NB4 (cell line): Measurements from ENCODE around the gene AKIRIN2.

Experiments used
- DNase-seq: peaks from one replicate; pipeline ENCODE4 v3.0.0; 2010; ENCODE audit warnings: low read depth
- H3K4me3 ChIP-seq: one replicate; pipeline ENCODE4 v1.5.1; 2011; ENCODE audit warnings: mild to moderate bottlenecking, low read depth, low read length, moderate library complexity
- MYC ChIP-seq: IDR thresholded peaks from 2 replicates; pipeline ENCODE4 v1.6.1; 2011; ENCODE audit warnings: low read depth, low read length
- POLR2A ChIP-seq: IDR thresholded peaks from 2 replicates; pipeline ENCODE4 v1.6.1; 2011; ENCODE audit warnings: mild to moderate bottlenecking; ENCODE audit not compliant: insufficient read length; ENCODE audit errors: extremely low read depth
- TF ChIP-seq, protein P1 (sequence below): IDR thresholded peaks from 2 replicates; pipeline ENCODE4 v1.6.1; 2011; ENCODE audit warnings: low read depth, low read length
- TF ChIP-seq, protein P2 (sequence below): IDR thresholded peaks from one replicate; pipeline ENCODE4 v1.5.1; 2012; ENCODE audit warnings: low read depth, low read length

Gene AKIRIN2

DNA sequence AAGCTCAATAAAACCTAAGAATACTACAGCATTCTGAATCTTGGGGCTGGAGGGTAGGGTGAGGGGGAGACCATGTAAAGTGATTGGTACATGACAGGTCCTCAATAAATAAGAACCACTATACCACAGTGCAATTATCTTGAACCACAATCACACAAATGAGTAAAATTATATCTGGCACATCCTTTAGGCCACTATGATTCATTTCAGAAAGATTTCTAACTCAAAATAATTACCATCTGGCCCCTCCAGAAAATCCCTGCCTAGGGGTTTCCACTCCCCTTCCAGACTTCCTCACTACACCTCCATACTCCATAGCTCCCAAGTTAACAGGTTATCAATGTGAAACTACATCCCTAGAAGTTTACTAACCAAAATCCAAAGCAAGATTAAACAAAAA, 19.7 kb downstream of the AKIRIN2 start:
- no peak overlapping the region for H3K4me3 ChIP-seq
- no peak for DNase-seq
- TF ChIP-seq POLR2A (no peak), MYC (no peak)
- TF ChIP-seq, protein P1, sequence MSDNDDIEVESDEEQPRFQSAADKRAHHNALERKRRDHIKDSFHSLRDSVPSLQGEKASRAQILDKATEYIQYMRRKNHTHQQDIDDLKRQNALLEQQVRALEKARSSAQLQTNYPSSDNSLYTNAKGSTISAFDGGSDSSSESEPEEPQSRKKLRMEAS = no peak
- TF ChIP-seq, protein P2, sequence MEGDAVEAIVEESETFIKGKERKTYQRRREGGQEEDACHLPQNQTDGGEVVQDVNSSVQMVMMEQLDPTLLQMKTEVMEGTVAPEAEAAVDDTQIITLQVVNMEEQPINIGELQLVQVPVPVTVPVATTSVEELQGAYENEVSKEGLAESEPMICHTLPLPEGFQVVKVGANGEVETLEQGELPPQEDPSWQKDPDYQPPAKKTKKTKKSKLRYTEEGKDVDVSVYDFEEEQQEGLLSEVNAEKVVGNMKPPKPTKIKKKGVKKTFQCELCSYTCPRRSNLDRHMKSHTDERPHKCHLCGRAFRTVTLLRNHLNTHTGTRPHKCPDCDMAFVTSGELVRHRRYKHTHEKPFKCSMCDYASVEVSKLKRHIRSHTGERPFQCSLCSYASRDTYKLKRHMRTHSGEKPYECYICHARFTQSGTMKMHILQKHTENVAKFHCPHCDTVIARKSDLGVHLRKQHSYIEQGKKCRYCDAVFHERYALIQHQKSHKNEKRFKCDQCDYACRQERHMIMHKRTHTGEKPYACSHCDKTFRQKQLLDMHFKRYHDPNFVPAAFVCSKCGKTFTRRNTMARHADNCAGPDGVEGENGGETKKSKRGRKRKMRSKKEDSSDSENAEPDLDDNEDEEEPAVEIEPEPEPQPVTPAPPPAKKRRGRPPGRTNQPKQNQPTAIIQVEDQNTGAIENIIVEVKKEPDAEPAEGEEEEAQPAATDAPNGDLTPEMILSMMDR = no peak

DNA sequence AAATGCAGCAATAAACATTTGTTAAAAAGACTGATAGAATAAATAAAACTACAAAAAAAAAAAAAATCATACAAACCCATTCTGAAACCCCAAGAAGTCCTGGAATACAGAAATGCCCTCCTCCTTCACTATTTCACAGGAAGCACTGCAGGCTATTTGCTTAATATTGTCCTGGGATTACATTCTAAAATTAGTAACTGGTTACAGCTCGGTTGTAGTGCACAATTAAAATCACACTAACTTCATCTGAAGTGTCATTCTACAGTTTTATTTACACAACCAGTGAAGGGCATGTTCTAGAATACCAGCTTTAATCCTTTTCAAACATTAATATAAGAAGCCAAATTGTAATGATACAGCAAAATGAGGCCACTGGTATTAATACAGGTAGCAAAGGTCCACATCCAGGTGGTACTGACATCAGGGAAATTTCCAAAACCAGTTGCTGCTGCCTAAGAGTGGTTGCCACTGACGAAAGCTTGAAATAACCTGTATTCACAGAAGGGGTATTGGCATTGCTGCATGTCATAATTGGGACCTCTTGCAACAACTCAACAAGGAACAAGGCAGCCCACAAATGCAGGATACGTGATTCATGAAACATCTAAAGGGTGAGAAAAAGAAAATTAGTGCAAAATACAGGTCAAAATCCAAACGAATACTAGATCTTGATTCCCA, 26.9 kb downstream of the AKIRIN2 start:
- TF ChIP-seq MYC = no peak
- TF ChIP-seq, protein P1 = no peak
- TF ChIP-seq, protein P2 = no peak
- DNase-seq = no peak

DNA sequence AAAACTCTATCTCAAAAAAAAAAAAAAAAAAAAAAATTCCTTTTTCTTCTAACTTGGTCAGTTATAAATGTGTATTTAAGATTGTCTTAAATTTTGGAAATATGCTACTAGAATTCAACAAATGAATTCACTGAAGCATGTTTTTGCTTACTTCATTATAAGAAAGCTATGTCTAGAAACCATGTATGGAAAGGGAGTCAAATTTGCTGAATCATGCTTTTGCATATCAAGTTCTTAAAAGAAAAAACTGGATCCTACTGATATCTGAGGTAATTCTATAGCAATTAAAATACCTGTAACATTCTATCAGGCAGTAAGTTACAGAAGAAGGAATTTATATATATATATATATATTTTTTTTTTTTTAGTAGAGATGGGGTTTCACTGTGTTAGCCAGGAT, 27.7 kb downstream of the AKIRIN2 start:
- no peak overlapping the region for H3K4me3 ChIP-seq
- no peak for TF ChIP-seq POLR2A
- TF ChIP-seq, protein P1 = no peak
- TF ChIP-seq, protein P2 = no peak
- TF ChIP-seq MYC = no peak
- no peak for DNase-seq

More for the DNA sequence above, 26.9 kb downstream of the AKIRIN2 start:
- no peak overlapping the region for H3K4me3 ChIP-seq

DNA sequence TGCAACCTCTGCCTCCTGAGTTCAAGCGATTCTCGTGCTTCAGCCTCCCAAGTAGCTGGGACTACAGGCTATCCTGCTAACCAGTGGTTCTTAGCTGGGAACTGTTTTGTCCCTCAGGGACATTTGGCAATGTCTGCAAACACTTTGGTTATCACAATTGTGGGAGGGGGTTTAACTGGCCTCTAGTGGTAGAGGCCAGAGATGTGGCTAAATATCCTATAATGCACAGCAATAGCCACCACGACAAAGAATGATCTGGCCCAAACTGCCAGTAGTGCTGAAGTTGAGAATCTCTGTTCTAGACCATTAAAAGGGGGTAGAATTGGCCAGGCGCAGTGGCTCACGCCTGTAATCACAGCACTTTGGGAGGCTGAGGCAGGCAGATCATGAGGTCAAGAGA, 28.8 kb downstream of the AKIRIN2 start:
- TF ChIP-seq, protein P1 = no peak
- TF ChIP-seq, protein P2 = no peak
- TF ChIP-seq POLR2A = no peak
- no peak for TF ChIP-seq MYC
- DNase-seq = no peak
- H3K4me3 ChIP-seq = no peak overlapping the region

DNA sequence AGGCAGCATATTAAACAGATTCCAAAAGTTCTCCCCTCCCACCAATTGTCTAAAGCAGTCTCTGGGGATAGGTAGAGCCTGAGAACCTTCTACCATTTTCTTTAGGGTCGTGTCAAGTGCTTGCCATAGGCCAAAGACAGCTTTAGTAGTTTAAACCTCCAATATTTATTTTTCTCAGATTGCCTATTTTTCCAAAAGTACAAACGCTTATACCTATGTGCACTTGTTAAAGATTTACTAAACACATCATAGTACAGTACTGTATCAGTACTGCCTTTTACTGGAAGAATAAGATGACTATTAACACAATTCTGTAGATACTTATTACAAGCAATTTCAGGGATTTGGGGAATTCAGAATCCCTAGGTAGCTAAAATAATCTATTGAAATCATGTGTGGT, 29.4 kb downstream of the AKIRIN2 start:
- no peak for DNase-seq
- H3K4me3 ChIP-seq = no peak overlapping the region
- no peak for TF ChIP-seq MYC
- TF ChIP-seq POLR2A = no peak
- TF ChIP-seq, protein P2 = no peak
- TF ChIP-seq, protein P1 = no peak

DNA sequence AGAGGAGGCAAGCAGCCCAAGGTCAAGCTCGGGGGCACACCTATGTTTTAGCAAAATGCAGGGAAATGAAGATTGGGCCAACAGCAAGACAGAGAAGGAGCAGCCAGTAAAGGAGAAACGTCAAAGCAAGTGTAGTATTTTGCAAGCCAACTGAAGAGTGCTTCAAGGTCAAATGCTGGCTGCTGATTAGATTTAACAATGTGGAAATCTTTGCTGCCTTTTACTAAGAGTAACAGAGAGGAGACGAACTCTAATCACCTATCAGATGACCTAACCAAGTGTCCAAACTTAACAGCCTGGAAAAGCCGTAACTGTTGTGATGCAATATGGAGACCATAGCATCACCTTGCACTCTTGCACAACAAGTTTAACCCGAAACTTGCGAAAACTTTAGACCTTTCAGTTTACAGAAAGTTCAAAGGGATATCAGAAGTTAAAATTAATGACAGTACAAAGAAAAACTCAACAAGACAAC, 30.4 kb downstream of the AKIRIN2 start:
- no peak for TF ChIP-seq MYC
- TF ChIP-seq, protein P2 = no peak
- no peak for TF ChIP-seq POLR2A
- TF ChIP-seq, protein P1 = no peak
- no peak overlapping the region for H3K4me3 ChIP-seq
- DNase-seq = peak; percentile 77
